GM23338 (cell line): ENCODE data around the gene OST4. TPM values are rescaled to one million over a fixed set of nuclear protein-coding genes. Genes with fewer than 3 reads are reported as not detected.

Source experiments
- EZH2phosphoT487 ChIP-seq: fragments of 200-600 bp; sonication (generic); IDR thresholded peaks from one replicate; pipeline ENCODE4 v1.8.1; 2018; ENCODE audit warnings: antibody characterized with exemption; ENCODE audit not compliant: unreplicated experiment
- NANOG ChIP-seq: IDR thresholded peaks from 2 replicates; pipeline ENCODE4 v1.6.1; 2016; ENCODE audit warnings: antibody characterized with exemption, borderline replicate concordance
- STAT1 ChIP-seq: IDR thresholded peaks from one replicate; pipeline ENCODE4 v1.6.1; 2016; ENCODE audit warnings: antibody characterized with exemption; ENCODE audit not compliant: unreplicated experiment
- ZNF114 ChIP-seq: fragments of 250-450 bp; sonication (Bioruptor Pico); IDR thresholded peaks from 2 replicates; pipeline ENCODE4 v1.5.0; 2020; ENCODE audit warnings: mild to moderate bottlenecking, moderate library complexity
- polyA plus RNA-seq: library from polyadenylated mRNA; unstranded; fragments of >200 nt; fragmentation: Nextera tagmentation; extraction: Ambion mirVana; gene quantifications from 2 replicates; pipeline ENCODE4 v1.2.1, GENCODE V29; 2016
- total RNA-seq: library from RNA; depleted of rRNA; stranded (reverse); fragments of >200 nt; shearing (Covaris generic); gene quantifications from 2 replicates; pipeline ENCODE4 v1.2.3, GENCODE V29; 2014
- TF ChIP-seq, protein P1 (sequence below): fragments of 250-450 bp; sonication (Bioruptor Pico); IDR thresholded peaks from 2 replicates; pipeline ENCODE4 v1.5.0; 2020; ENCODE audit warnings: mild to moderate bottlenecking, moderate library complexity
- TF ChIP-seq, protein P2 (sequence below), 2 experiments: fragments of 200-600 bp in 1 of 2; sonication (generic) in 1 of 2; conservative IDR thresholded peaks; 2 replicates each; pipeline versions ENCODE4 v1.5.1 to v1.6.1; 2016 to 2017; ENCODE audit warnings: antibody characterized with exemption in 2 of 2, low read depth in 2 of 2, mild to moderate bottlenecking in 2 of 2, moderate library complexity in 1 of 2
- TF ChIP-seq, protein P3 (sequence below): IDR thresholded peaks from one replicate; pipeline ENCODE4 v1.6.1; 2018; ENCODE audit warnings: antibody characterized with exemption; ENCODE audit not compliant: unreplicated experiment

OST4 gene
- total and polyA plus RNA-seq, 2 experiments from 2014 or later = 226 to 568 TPM

DNA sequence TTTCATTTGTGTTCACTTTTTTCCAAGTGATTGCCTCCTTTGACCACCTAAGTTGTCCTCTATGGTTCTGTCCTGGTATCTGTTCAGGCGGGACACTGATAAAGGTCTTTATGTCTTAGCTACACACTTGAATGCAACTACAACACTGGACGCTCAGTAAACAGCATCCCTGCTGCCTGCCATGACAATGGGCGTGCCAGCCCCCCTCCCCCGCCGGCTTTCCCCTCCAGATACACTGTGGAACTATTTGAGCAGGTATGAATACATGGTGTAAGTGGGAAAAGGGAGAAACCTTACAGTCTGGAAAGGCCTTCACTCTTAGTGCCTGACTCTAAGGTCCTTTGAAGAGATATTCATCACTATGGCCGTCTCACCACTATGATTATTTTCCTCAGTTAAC, 14.3 kb downstream of the OST4 start (continued):
- TF ChIP-seq, protein P1, sequence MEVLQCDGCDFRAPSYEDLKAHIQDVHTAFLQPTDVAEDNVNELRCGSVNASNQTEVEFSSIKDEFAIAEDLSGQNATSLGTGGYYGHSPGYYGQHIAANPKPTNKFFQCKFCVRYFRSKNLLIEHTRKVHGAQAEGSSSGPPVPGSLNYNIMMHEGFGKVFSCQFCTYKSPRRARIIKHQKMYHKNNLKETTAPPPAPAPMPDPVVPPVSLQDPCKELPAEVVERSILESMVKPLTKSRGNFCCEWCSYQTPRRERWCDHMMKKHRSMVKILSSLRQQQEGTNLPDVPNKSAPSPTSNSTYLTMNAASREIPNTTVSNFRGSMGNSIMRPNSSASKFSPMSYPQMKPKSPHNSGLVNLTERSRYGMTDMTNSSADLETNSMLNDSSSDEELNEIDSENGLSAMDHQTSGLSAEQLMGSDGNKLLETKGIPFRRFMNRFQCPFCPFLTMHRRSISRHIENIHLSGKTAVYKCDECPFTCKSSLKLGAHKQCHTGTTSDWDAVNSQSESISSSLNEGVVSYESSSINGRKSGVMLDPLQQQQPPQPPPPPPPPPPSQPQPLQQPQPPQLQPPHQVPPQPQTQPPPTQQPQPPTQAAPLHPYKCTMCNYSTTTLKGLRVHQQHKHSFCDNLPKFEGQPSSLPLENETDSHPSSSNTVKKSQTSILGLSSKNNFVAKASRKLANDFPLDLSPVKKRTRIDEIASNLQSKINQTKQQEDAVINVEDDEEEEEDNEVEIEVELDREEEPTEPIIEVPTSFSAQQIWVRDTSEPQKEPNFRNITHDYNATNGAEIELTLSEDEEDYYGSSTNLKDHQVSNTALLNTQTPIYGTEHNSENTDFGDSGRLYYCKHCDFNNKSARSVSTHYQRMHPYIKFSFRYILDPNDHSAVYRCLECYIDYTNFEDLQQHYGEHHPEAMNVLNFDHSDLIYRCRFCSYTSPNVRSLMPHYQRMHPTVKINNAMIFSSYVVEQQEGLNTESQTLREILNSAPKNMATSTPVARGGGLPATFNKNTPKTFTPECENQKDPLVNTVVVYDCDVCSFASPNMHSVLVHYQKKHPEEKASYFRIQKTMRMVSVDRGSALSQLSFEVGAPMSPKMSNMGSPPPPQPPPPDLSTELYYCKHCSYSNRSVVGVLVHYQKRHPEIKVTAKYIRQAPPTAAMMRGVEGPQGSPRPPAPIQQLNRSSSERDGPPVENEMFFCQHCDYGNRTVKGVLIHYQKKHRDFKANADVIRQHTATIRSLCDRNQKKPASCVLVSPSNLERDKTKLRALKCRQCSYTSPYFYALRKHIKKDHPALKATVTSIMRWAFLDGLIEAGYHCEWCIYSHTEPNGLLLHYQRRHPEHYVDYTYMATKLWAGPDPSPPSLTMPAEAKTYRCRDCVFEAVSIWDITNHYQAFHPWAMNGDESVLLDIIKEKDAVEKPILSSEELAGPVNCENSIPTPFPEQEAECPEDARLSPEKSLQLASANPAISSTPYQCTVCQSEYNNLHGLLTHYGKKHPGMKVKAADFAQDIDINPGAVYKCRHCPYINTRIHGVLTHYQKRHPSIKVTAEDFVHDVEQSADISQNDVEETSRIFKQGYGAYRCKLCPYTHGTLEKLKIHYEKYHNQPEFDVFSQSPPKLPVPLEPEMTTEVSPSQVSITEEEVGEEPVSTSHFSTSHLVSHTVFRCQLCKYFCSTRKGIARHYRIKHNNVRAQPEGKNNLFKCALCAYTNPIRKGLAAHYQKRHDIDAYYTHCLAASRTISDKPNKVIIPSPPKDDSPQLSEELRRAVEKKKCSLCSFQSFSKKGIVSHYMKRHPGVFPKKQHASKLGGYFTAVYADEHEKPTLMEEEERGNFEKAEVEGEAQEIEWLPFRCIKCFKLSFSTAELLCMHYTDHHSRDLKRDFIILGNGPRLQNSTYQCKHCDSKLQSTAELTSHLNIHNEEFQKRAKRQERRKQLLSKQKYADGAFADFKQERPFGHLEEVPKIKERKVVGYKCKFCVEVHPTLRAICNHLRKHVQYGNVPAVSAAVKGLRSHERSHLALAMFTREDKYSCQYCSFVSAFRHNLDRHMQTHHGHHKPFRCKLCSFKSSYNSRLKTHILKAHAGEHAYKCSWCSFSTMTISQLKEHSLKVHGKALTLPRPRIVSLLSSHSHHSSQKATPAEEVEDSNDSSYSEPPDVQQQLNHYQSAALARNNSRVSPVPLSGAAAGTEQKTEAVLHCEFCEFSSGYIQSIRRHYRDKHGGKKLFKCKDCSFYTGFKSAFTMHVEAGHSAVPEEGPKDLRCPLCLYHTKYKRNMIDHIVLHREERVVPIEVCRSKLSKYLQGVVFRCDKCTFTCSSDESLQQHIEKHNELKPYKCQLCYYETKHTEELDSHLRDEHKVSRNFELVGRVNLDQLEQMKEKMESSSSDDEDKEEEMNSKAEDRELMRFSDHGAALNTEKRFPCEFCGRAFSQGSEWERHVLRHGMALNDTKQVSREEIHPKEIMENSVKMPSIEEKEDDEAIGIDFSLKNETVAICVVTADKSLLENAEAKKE = no peak
- TF ChIP-seq, protein P2, sequence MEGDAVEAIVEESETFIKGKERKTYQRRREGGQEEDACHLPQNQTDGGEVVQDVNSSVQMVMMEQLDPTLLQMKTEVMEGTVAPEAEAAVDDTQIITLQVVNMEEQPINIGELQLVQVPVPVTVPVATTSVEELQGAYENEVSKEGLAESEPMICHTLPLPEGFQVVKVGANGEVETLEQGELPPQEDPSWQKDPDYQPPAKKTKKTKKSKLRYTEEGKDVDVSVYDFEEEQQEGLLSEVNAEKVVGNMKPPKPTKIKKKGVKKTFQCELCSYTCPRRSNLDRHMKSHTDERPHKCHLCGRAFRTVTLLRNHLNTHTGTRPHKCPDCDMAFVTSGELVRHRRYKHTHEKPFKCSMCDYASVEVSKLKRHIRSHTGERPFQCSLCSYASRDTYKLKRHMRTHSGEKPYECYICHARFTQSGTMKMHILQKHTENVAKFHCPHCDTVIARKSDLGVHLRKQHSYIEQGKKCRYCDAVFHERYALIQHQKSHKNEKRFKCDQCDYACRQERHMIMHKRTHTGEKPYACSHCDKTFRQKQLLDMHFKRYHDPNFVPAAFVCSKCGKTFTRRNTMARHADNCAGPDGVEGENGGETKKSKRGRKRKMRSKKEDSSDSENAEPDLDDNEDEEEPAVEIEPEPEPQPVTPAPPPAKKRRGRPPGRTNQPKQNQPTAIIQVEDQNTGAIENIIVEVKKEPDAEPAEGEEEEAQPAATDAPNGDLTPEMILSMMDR (conservative IDR thresholded peaks at IDR 0.05; ENCODE audit: low read depth in 2 of 2) = no peak
- TF ChIP-seq STAT1 (no peak), ZNF114 (CRISPR knock-in tag) (no peak), EZH2phosphoT487 (no peak), NANOG (no peak)
- TF ChIP-seq, protein P3, sequence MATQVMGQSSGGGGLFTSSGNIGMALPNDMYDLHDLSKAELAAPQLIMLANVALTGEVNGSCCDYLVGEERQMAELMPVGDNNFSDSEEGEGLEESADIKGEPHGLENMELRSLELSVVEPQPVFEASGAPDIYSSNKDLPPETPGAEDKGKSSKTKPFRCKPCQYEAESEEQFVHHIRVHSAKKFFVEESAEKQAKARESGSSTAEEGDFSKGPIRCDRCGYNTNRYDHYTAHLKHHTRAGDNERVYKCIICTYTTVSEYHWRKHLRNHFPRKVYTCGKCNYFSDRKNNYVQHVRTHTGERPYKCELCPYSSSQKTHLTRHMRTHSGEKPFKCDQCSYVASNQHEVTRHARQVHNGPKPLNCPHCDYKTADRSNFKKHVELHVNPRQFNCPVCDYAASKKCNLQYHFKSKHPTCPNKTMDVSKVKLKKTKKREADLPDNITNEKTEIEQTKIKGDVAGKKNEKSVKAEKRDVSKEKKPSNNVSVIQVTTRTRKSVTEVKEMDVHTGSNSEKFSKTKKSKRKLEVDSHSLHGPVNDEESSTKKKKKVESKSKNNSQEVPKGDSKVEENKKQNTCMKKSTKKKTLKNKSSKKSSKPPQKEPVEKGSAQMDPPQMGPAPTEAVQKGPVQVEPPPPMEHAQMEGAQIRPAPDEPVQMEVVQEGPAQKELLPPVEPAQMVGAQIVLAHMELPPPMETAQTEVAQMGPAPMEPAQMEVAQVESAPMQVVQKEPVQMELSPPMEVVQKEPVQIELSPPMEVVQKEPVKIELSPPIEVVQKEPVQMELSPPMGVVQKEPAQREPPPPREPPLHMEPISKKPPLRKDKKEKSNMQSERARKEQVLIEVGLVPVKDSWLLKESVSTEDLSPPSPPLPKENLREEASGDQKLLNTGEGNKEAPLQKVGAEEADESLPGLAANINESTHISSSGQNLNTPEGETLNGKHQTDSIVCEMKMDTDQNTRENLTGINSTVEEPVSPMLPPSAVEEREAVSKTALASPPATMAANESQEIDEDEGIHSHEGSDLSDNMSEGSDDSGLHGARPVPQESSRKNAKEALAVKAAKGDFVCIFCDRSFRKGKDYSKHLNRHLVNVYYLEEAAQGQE = no peak
